OCI-LY1 (cell line): ENCODE measurements around the gene ADGRV1.

Source experiments
- CTCF ChIP-seq: fragments of 200-600 bp; sonication (generic), shearing (Covaris generic); IDR thresholded peaks from 2 replicates; pipeline ENCODE4 v1.5.1; 2017; ENCODE audit warnings: mild to moderate bottlenecking, antibody characterized with exemption, low read length, moderate library complexity, mixed read lengths
- EZH2 ChIP-seq: fragments of 200-600 bp; sonication (generic), shearing (Covaris generic); IDR thresholded peaks from 2 replicates; pipeline ENCODE4 v1.8.0; 2017; ENCODE audit warnings: borderline replicate concordance, mixed run types, mild to moderate bottlenecking, antibody characterized with exemption, low read length, moderate library complexity, mixed read lengths

- TF ChIP-seq EZH2 (no peak), CTCF (no peak)
These were observed 356.8 kb downstream of the ADGRV1 start for GRCh38 chr5:90915393-90915792.
